Transverse colon (tissue), 4 donors: ENCODE measurements around the gene ERICH3. TPM values are rescaled to one million over a fixed set of nuclear protein-coding genes. Genes with fewer than 3 reads are reported as not detected.

Source experiments
- DNase-seq: peaks from one replicate; pipeline ENCODE4 v3.0.0-alpha.2; 2019
- H3K27ac ChIP-seq, 4 donors: fragments of 200-600 bp; sonication (generic); 2 replicates each; pipeline ENCODE4 v1.5.1; 2016 to 2018; ENCODE audit warnings: inconsistent platforms in 4 of 4
- H3K27me3 ChIP-seq: fragments of 200-600 bp; sonication (generic); 2 replicates; pipeline ENCODE4 v1.5.1; 2017; ENCODE audit warnings: inconsistent platforms
- H3K36me3 ChIP-seq, 4 donors: fragments of 200-600 bp; sonication (generic); 2 replicates each; pipeline ENCODE4 v1.5.1; 2017 to 2019; ENCODE audit warnings: inconsistent platforms in 4 of 4
- H3K4me1 ChIP-seq, 4 donors: fragments of 200-600 bp; sonication (generic); 2 replicates each; pipeline ENCODE4 v1.5.1; 2017 to 2020; ENCODE audit warnings: inconsistent platforms in 4 of 4
- H3K4me3 ChIP-seq, 4 donors: fragments of 200-600 bp; sonication (generic); 1 replicate in 1 of 4; 2 replicates in 3 of 4; pipeline versions ENCODE4 v1.5.1 to v1.6.1; 2017 to 2019; ENCODE audit warnings: inconsistent platforms in 4 of 4
- H3K9me3 ChIP-seq, 2 donors: fragments of 200-600 bp; sonication (generic); 2 replicates each; pipeline ENCODE4 v1.5.1; 2017 to 2019; ENCODE audit warnings: inconsistent platforms in 2 of 2
- EP300 ChIP-seq: sonication (generic); formaldehyde crosslinking; IDR thresholded peaks from one replicate; pipeline ENCODE4 v1.6.1; 2017; ENCODE audit warnings: antibody characterized with exemption, low read depth
- POLR2A ChIP-seq: fragments of 450-650 bp; IDR thresholded peaks from one replicate; pipeline ENCODE4 v1.6.1; 2016; ENCODE audit warnings: antibody characterized with exemption, mild to moderate bottlenecking, moderate library complexity
- POLR2AphosphoS5 ChIP-seq, 3 donors: sonication (generic); formaldehyde crosslinking; IDR thresholded peaks; one replicate each; pipeline ENCODE4 v1.6.1; 2016; ENCODE audit warnings: antibody characterized with exemption in 3 of 3
- WGBS, 2 donors: methylation state at CpG; one replicate each; pipeline ENCODE4 v1.1.5; 2018; ENCODE audit warnings: low coverage in 1 of 2; 5-methylcytosine and 5-hydroxymethylcytosine counted together
- in situ Hi-C, 4 donors: fragments of 200-750 bp; cut with MboI; loops; one replicate each; pipeline versions ENCODE4 v1.15.0 to v1.15.1; 2017; ENCODE audit warnings: low sequenced_read_pairs in 3 of 4, low pct_ligation_motif_present in 1 of 4, low pct_unique_long_range_greater_than_20kb in 1 of 4
- intact Hi-C: fragments of 100-400 bp; cut with DNase I; formaldehyde crosslinking; loops from one replicate; pipeline ENCODE4 v1.15.1; 2023; ENCODE audit warnings: low total_unique reads
- total RNA-seq, 4 donors: library from RNA; depleted of rRNA; stranded (reverse); fragments of >200 nt; gene quantifications; one replicate each; pipeline ENCODE4 v1.1.0, GENCODE V29; 2016
- TF ChIP-seq, protein P1 (sequence below), 5 experiments: fragments of 200-600 bp in 3 of 5; fragments of 450-650 bp in 2 of 5; sonication (generic) in 3 of 5; IDR thresholded peaks; 1 replicate in 2 of 5; 2 replicates in 3 of 5; pipeline ENCODE4 v1.5.1; 2016 to 2017; ENCODE audit warnings: antibody characterized with exemption in 5 of 5, inconsistent platforms in 3 of 5, mild to moderate bottlenecking in 2 of 5, moderate library complexity in 1 of 5

Gene ERICH3
- total RNA-seq, 4 donors from 2014 or later: under 0.01 to 6.4 TPM; not detected in 2

DNA sequence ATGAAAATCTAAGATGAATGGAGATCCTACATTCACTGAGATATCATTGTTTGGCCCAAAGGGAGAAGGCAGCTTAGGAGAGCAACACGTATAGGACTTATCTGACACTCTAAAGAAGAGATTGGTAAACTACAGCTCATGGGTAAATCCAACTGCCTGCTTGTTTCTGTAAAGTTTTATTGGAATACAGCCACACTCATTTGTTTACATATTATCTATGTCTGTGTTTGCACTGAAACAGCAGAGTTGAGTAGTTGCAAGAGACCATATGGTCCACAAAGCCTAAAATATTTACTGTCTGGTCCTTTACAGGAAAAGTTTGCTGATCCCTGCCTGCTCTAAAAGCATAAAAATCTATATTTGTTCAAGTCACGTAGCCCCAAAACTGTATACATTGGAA, 146.9 kb downstream of the ERICH3 start:
- TF ChIP-seq POLR2A (no peak), EP300 (no peak), POLR2AphosphoS5 (IDR thresholded peaks at IDR 0.05) (no peak)
- TF ChIP-seq, protein P1, sequence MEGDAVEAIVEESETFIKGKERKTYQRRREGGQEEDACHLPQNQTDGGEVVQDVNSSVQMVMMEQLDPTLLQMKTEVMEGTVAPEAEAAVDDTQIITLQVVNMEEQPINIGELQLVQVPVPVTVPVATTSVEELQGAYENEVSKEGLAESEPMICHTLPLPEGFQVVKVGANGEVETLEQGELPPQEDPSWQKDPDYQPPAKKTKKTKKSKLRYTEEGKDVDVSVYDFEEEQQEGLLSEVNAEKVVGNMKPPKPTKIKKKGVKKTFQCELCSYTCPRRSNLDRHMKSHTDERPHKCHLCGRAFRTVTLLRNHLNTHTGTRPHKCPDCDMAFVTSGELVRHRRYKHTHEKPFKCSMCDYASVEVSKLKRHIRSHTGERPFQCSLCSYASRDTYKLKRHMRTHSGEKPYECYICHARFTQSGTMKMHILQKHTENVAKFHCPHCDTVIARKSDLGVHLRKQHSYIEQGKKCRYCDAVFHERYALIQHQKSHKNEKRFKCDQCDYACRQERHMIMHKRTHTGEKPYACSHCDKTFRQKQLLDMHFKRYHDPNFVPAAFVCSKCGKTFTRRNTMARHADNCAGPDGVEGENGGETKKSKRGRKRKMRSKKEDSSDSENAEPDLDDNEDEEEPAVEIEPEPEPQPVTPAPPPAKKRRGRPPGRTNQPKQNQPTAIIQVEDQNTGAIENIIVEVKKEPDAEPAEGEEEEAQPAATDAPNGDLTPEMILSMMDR (IDR thresholded peaks at IDR 0.05): no peak
- WGBS, 2 donors: 17 to 28% methylated on average over 2 of the region's 2 CpGs
- intact Hi-C loops: no loop called here

DNA sequence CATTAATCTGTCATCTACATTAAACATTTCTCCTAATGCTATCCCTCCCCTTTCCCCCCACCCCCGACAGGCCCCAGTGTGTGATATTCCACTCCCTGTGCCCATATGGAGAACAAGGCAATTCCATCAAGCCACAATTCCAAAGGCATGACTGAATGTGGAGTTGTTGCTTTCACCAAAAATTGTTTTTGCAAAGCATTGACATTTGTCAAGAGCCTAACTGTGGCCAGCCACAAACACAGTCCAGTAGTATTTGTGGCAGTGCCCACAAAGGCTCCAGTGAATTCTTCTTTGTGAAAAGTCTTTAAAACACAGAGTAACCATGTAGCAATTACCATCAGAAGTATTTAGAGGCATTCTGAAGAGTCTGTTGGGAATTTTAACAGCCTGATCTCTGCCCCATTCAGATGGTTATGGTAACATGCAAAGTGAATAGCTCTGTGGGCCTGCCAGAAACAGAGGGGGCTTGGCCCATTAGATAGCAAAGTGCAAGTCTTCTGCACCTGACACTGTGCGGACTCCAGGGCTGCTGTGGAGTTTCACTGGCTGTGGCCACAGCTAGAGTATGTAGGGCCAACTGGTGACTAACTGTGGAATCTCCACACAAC, 149.6 kb downstream of the ERICH3 start:
- in situ Hi-C loops: no loop called here
- no peak for TF ChIP-seq EP300
- no peak for TF ChIP-seq POLR2AphosphoS5 (IDR thresholded peaks at IDR 0.05)
- TF ChIP-seq, protein P1 (IDR thresholded peaks at IDR 0.05): no peak
- no peak for TF ChIP-seq POLR2A
- DNase-seq: no peak
- Histone ChIP-seq H3K4me1 (no peaks in the 10 kb centered on the region), H3K36me3 (no peaks in the 10 kb centered on the region), H3K4me3 (no peak overlapping the region), H3K27me3 (no peaks in the 10 kb centered on the region), H3K9me3 (no peaks in the 10 kb centered on the region), H3K27ac (no peak overlapping the region)
- intact Hi-C loops: no loop called here
- 60 to 90% methylated on average over 1 to 2 of the region's 2 CpGs for WGBS, 2 donors

More for the DNA sequence above, 146.9 kb downstream of the ERICH3 start:
- in situ Hi-C loops: no loop called here
- Histone ChIP-seq H3K27me3 (no peaks in the 10 kb centered on the region), H3K9me3 (no peaks in the 10 kb centered on the region), H3K4me1 (no peaks in the 10 kb centered on the region), H3K36me3 (no peaks in the 10 kb centered on the region), H3K27ac (no peak overlapping the region), H3K4me3 (no peak overlapping the region)
- DNase-seq: no peak

DNA sequence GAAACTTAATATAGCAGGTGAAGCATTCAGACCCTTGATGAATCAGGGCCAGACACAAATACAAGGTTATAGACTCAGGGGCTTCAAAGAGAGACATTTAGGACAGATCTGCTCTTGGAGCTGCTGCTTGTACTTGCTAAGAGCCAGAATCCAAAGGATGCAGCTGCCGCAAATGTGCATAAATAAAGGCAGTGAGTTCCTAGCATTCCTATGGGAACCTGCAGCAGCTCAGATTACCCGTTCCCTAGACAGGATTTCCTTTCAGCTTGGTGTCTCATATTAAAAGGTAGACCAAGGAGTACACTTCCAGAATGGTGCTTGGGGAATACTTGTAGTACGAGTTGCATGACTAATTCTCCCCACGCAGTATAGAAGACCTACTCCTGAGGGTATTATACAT, 151.4 kb downstream of the ERICH3 start:
- Histone ChIP-seq H3K9me3 (no peaks in the 10 kb centered on the region), H3K4me3 (no peak overlapping the region), H3K27ac (no peak overlapping the region), H3K4me1 (no peaks in the 10 kb centered on the region), H3K27me3 (no peaks in the 10 kb centered on the region), H3K36me3 (no peaks in the 10 kb centered on the region)
- in situ Hi-C loops (no loop called here), intact Hi-C loops (no loop called here)
- no peak for TF ChIP-seq POLR2AphosphoS5 (IDR thresholded peaks at IDR 0.05)
- TF ChIP-seq, protein P1 (IDR thresholded peaks at IDR 0.05): no peak
- 41 to 46% methylated on average over 3 to 4 of the region's 4 CpGs for WGBS, 2 donors
- no peak for DNase-seq

Other genes starting within 250 kb of the ERICH3 start
- not detected for gene LRRC53, start 161.2 kb downstream of the ERICH3 start, total RNA-seq
- 10 to 100 TPM in 3 of 4 donors, 1 to 10 TPM in 1; 1.5 to 22.7 (median 14.0) TPM for gene CRYZ, start 59.3 kb upstream of the ERICH3 start, total RNA-seq
- gene TYW3, start 59.4 kb upstream of the ERICH3 start, total RNA-seq: 10 to 100 TPM in 1 of 4 donors, 1 to 10 TPM in 2, under 1 TPM in 1; 0.80 to 11.2 (median 8.3) TPM